MM.1S (cell line): Measurements from ENCODE around the gene SPTLC3.

Experiments
- DNase-seq: peaks from one replicate; pipeline ENCODE4 v3.0.0-alpha.2; 2015
- H2AFZ ChIP-seq: fragments of 300-600 bp; sonication (generic); 2 replicates; pipeline ENCODE4 v1.6.0; 2016; ENCODE audit warnings: antibody characterized with exemption, low read length
- H3F3A ChIP-seq: fragments of 300-600 bp; sonication (generic); 2 replicates; pipeline ENCODE4 v1.6.1; 2016; ENCODE audit warnings: mild to moderate bottlenecking, antibody characterized with exemption, low read length, moderate library complexity, mixed read lengths; ENCODE audit not compliant: insufficient read depth
- H3K27ac ChIP-seq: fragments of 300-600 bp; sonication (generic); 2 replicates; pipeline ENCODE4 v1.5.1; 2016; ENCODE audit warnings: mild to moderate bottlenecking, low read length
- H3K27me3 ChIP-seq: fragments of 300-600 bp; sonication (generic); replicated peaks from 2 replicates; pipeline ENCODE4 v1.6.0; 2016; ENCODE audit warnings: low read length; ENCODE audit not compliant: insufficient read depth
- H3K36me3 ChIP-seq: fragments of 300-600 bp; sonication (generic); replicated peaks from 2 replicates; pipeline ENCODE4 v1.6.1; 2016; ENCODE audit warnings: mild to moderate bottlenecking, low read length, mixed read lengths; ENCODE audit not compliant: insufficient read depth
- H3K4me1 ChIP-seq: fragments of 300-600 bp; sonication (generic); 2 replicates; pipeline ENCODE4 v1.6.1; 2016; ENCODE audit warnings: low read length, mixed read lengths
- H3K4me2 ChIP-seq: fragments of 300-600 bp; sonication (generic); 2 replicates; pipeline ENCODE4 v1.6.0; 2016; ENCODE audit warnings: low read depth, low read length
- H3K4me3 ChIP-seq: fragments of 300-600 bp; sonication (generic); 2 replicates; pipeline ENCODE4 v1.5.1; 2016; ENCODE audit warnings: low read length, mixed read lengths
- H3K79me2 ChIP-seq: fragments of 300-600 bp; sonication (generic); 2 replicates; pipeline ENCODE4 v1.6.1; 2016; ENCODE audit warnings: mixed run types, low read length, mixed read lengths
- H3K9ac ChIP-seq: fragments of 300-600 bp; sonication (generic); 2 replicates; pipeline ENCODE4 v1.6.1; 2016; ENCODE audit warnings: low read length, mixed read lengths
- H3K9me2 ChIP-seq: fragments of 300-600 bp; sonication (generic); replicated peaks from 2 replicates; pipeline ENCODE4 v1.6.1; 2016; ENCODE audit warnings: mild to moderate bottlenecking, low read length, mixed read lengths; ENCODE audit not compliant: insufficient read depth
- H3K9me3 ChIP-seq: fragments of 300-600 bp; sonication (generic); replicated peaks from 2 replicates; pipeline ENCODE4 v1.6.1; 2016; ENCODE audit warnings: mild to moderate bottlenecking, low read length, mixed read lengths; ENCODE audit not compliant: insufficient read depth
- H4K20me1 ChIP-seq: fragments of 300-600 bp; sonication (generic); 2 replicates; pipeline ENCODE4 v1.6.1; 2016; ENCODE audit warnings: mild to moderate bottlenecking, low read length, moderate library complexity, mixed read lengths; ENCODE audit not compliant: insufficient read depth
- CTCF ChIP-seq: fragments of 300-600 bp; sonication (generic); IDR thresholded peaks from 2 replicates; pipeline ENCODE4 v1.5.1; 2016; ENCODE audit warnings: antibody characterized with exemption, low read length, mixed read lengths
- EZH2 ChIP-seq: fragments of 300-600 bp; sonication (generic); optimal IDR thresholded peaks from 2 replicates; pipeline ENCODE3; 2017; ENCODE audit warnings: low read depth, mild to moderate bottlenecking, antibody characterized with exemption, low read length, mixed read lengths
- EZH2phosphoT487 ChIP-seq: fragments of 300-600 bp; sonication (generic); IDR thresholded peaks from 2 replicates; pipeline ENCODE4 v1.6.1; 2018; ENCODE audit warnings: antibody characterized with exemption, low read length

Gene SPTLC3

GRCh38 chr20:13205425-13205824 lies 196.7 kb downstream of the SPTLC3 start:
- no peak overlapping the region for H3K27ac ChIP-seq
- no peaks in the 10 kb centered on the region for H3K79me2 ChIP-seq
- no peaks in the 10 kb centered on the region for H4K20me1 ChIP-seq
- no peaks in the 10 kb centered on the region for H3K9me2 ChIP-seq
- H3K4me1 ChIP-seq, result no peaks in the 10 kb centered on the region
- no peaks in the 10 kb centered on the region for H3K36me3 ChIP-seq
- H3K27me3 ChIP-seq, result no peaks in the 10 kb centered on the region
- no peaks in the 10 kb centered on the region for H3K9me3 ChIP-seq
- no peak for TF ChIP-seq CTCF
- TF ChIP-seq EZH2, result no peak
- TF ChIP-seq EZH2phosphoT487, result no peak
- no peak overlapping the region for H3K9ac ChIP-seq
- no peak overlapping the region for H3K4me3 ChIP-seq
- no peak for DNase-seq
- H3K4me2 ChIP-seq, result no peak overlapping the region
- no peaks in the 10 kb centered on the region for H3F3A ChIP-seq
- H2AFZ ChIP-seq, result no peak overlapping the region

- Histone ChIP-seq H3K27ac (no peak overlapping the region), H3K27me3 (no peaks in the 10 kb centered on the region), H3K4me3 (no peak overlapping the region), H3K4me1 (no peaks in the 10 kb centered on the region), H3F3A (no peaks in the 10 kb centered on the region), H3K4me2 (no peak overlapping the region), H3K9ac (no peak overlapping the region), H2AFZ (no peak overlapping the region), H3K36me3 (no peaks in the 10 kb centered on the region), H3K79me2 (no peaks in the 10 kb centered on the region), H3K9me2 (no peaks in the 10 kb centered on the region), H3K9me3 (no peaks in the 10 kb centered on the region), H4K20me1 (no peaks in the 10 kb centered on the region)
- no peak for TF ChIP-seq EZH2
- TF ChIP-seq EZH2phosphoT487, result no peak
- TF ChIP-seq CTCF, result no peak
- no peak for DNase-seq
Measured at GRCh38 chr20:13205848-13206434, 197.2 kb downstream of the SPTLC3 start.

- no peaks in the 10 kb centered on the region for H3K27me3 ChIP-seq
- no peak overlapping the region for H3K27ac ChIP-seq
- no peak for TF ChIP-seq EZH2
- TF ChIP-seq CTCF, result no peak
- no peak for TF ChIP-seq EZH2phosphoT487
- no peak overlapping the region for H3K9ac ChIP-seq
- H3K4me2 ChIP-seq, result no peak overlapping the region
- no peaks in the 10 kb centered on the region for H3F3A ChIP-seq
- no peaks in the 10 kb centered on the region for H3K79me2 ChIP-seq
- no peak for DNase-seq
- H3K4me3 ChIP-seq, result no peak overlapping the region
- no peaks in the 10 kb centered on the region for H3K4me1 ChIP-seq
- H3K9me2 ChIP-seq, result no peaks in the 10 kb centered on the region
- H3K36me3 ChIP-seq, result no peaks in the 10 kb centered on the region
- no peaks in the 10 kb centered on the region for H3K9me3 ChIP-seq
- H2AFZ ChIP-seq, result no peak overlapping the region
- H4K20me1 ChIP-seq, result no peaks in the 10 kb centered on the region
Measured at GRCh38 chr20:13207016-13207415, 198.2 kb downstream of the SPTLC3 start.
